Measurements from ENCODE around the gene FBLN2.

FBLN2 gene

DNA sequence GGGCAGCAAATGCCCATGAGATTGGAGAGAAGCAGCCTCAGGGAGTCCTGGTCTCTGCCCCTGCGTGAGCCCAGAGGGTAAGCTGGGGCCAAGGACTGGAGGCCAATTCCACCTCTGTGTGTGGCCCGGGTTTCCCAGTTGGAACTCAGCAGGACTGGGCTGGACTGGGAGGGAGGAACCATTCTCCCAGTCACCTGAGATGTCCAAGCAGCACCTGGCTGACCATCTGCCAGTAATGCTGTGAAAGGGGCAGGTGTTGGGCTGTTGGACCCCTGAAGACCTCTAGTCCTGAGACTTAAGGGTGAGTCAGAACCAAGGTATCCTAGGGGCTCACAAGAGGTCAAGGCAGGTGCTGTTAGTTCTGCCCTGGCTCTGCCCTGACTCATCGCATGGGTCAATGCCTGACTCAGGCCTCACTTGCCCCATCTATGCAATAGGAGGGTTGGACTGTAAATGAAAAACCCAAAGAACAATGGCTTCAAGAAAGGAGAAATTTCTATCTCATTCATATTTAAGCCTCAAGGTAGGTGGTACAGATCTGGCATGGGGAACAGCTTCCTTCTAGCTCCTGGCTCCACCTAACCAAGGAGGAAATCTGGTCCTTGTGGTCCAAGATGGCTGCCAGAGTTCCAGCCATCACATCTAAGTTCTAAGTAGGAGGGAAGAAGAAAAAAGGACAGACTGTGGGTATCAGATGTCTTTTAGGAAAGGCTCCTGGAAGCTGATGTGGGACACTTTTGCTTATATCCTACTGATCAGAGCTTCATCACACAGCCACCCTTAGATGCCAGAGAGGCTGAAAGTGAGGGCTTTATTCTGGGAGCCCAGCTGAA is 111.3 kb downstream of the FBLN2 start:
- no peaks in the 10 kb centered on the region for H3K36me3 ChIP-seq (ENCODE audit: insufficient read depth, low read length)
- peaks cover 10% of the 10 kb centered on the region for H3K4me1 ChIP-seq (ENCODE audit: insufficient read depth, low read length)
- H2AFZ ChIP-seq (ENCODE audit: low read depth, low read length): no peak overlapping the region
- no peaks in the 10 kb centered on the region for H3K27me3 ChIP-seq (ENCODE audit: insufficient read depth, low read length)
- no peaks in the 10 kb centered on the region for H3K9me3 ChIP-seq (ENCODE audit: low read length)
- no peak overlapping the region for H3K4me3 ChIP-seq (ENCODE audit: low read length)

DNA sequence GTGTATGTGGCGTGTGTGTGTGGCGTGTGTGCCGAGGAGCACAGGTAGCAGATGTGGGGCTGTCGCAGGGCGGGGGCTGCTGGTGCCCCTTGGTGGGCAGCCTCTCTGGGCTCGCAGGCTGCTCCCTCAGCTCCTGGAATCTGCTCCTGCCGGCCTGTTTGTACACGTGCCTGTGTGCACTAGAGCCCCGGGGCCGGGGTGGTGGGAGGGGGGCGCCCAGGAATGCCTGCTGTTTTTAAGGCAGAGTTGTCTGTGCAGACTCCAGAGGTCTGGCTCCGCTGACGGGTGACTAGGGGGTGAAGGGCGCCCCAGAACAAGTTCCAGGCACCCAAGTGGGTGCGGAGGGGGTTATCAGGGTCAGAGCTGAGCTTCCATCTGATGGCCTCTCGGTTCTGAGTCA is 112.2 kb downstream of the FBLN2 start:
- H3K9me3 ChIP-seq (ENCODE audit: low read length): no peaks in the 10 kb centered on the region
- peaks cover 10% of the 10 kb centered on the region for H3K4me1 ChIP-seq (ENCODE audit: insufficient read depth, low read length)
- H3K36me3 ChIP-seq (ENCODE audit: insufficient read depth, low read length): no peaks in the 10 kb centered on the region
- no peaks in the 10 kb centered on the region for H3K27me3 ChIP-seq (ENCODE audit: insufficient read depth, low read length)
- H3K4me3 ChIP-seq (ENCODE audit: low read length): no peak overlapping the region
- H2AFZ ChIP-seq (ENCODE audit: low read depth, low read length): no peak overlapping the region

GRCh38 chr3:13662238-13662847 is 113.4 kb downstream of the FBLN2 start:
- Histone ChIP-seq H2AFZ (ENCODE audit: low read depth, low read length) (no peak overlapping the region), H3K4me3 (ENCODE audit: low read length) (no peak overlapping the region), H3K4me1 (ENCODE audit: insufficient read depth, low read length) (peaks cover 10% of the 10 kb centered on the region), H3K27me3 (ENCODE audit: insufficient read depth, low read length) (no peaks in the 10 kb centered on the region), H3K9me3 (ENCODE audit: low read length) (no peaks in the 10 kb centered on the region), H3K36me3 (ENCODE audit: insufficient read depth, low read length) (no peaks in the 10 kb centered on the region)

GRCh38 chr3:13663781-13664535 is 115.0 kb downstream of the FBLN2 start:
- Histone ChIP-seq H3K4me1 (ENCODE audit: insufficient read depth, low read length) (no peaks in the 10 kb centered on the region), H3K9me3 (ENCODE audit: low read length) (no peaks in the 10 kb centered on the region), H3K27me3 (ENCODE audit: insufficient read depth, low read length) (no peaks in the 10 kb centered on the region), H3K36me3 (ENCODE audit: insufficient read depth, low read length) (no peaks in the 10 kb centered on the region), H2AFZ (ENCODE audit: low read depth, low read length) (no peak overlapping the region), H3K4me3 (ENCODE audit: low read length) (no peak overlapping the region)

- Histone ChIP-seq H3K4me3 (ENCODE audit: low read length) (no peak overlapping the region), H3K36me3 (ENCODE audit: insufficient read depth, low read length) (no peaks in the 10 kb centered on the region), H3K9me3 (ENCODE audit: low read length) (no peaks in the 10 kb centered on the region), H2AFZ (ENCODE audit: low read depth, low read length) (no peak overlapping the region), H3K27me3 (ENCODE audit: insufficient read depth, low read length) (no peaks in the 10 kb centered on the region), H3K4me1 (ENCODE audit: insufficient read depth, low read length) (peaks cover under 1% of the 10 kb centered on the region)
These were observed 116.8 kb downstream of the FBLN2 start for GRCh38 chr3:13665582-13666226.

- Histone ChIP-seq H3K36me3 (ENCODE audit: insufficient read depth, low read length) (no peaks in the 10 kb centered on the region), H3K9me3 (ENCODE audit: low read length) (no peaks in the 10 kb centered on the region), H3K4me3 (ENCODE audit: low read length) (no peak overlapping the region), H3K27me3 (ENCODE audit: insufficient read depth, low read length) (no peaks in the 10 kb centered on the region), H3K4me1 (ENCODE audit: insufficient read depth, low read length) (peaks cover 6% of the 10 kb centered on the region), H2AFZ (ENCODE audit: low read depth, low read length) (no peak overlapping the region)
These were observed 117.3 kb downstream of the FBLN2 start for GRCh38 chr3:13666227-13666619.

- Histone ChIP-seq H3K4me3 (ENCODE audit: low read length) (no peak overlapping the region), H3K27me3 (ENCODE audit: insufficient read depth, low read length) (no peaks in the 10 kb centered on the region), H3K36me3 (ENCODE audit: insufficient read depth, low read length) (no peaks in the 10 kb centered on the region), H3K4me1 (ENCODE audit: insufficient read depth, low read length) (peaks cover 14% of the 10 kb centered on the region), H2AFZ (ENCODE audit: low read depth, low read length) (no peak overlapping the region), H3K9me3 (ENCODE audit: low read length) (no peaks in the 10 kb centered on the region)
These were observed 118.1 kb downstream of the FBLN2 start for GRCh38 chr3:13666781-13667709.

DNA sequence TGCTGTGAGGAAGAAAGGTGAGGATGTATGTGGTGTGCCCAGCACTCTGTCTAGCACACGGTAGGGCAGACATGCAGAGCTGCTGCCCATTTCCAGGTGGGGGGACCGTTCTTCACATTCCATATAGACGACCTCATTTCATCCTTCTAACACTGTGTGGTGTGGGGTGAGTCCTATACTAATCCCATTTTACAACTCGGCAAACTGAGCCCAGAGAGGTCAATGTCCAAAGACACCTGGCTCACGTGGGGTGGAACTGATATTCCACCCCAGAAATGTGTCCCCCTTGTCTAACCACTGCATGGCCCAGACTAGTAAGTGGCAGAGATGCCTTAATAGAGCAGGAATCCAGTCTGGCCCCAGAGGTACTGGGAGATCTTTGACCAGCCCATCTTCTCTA is 119.2 kb downstream of the FBLN2 start:
- Histone ChIP-seq H2AFZ (ENCODE audit: low read depth, low read length) (no peak overlapping the region), H3K4me3 (ENCODE audit: low read length) (no peak overlapping the region), H3K27me3 (ENCODE audit: insufficient read depth, low read length) (no peaks in the 10 kb centered on the region), H3K36me3 (ENCODE audit: insufficient read depth, low read length) (no peaks in the 10 kb centered on the region), H3K9me3 (ENCODE audit: low read length) (peaks cover 2% of the 10 kb centered on the region), H3K4me1 (ENCODE audit: insufficient read depth, low read length) (peaks cover 17% of the 10 kb centered on the region)

GRCh38 chr3:13669457-13669856 is 120.5 kb downstream of the FBLN2 start:
- H2AFZ ChIP-seq (ENCODE audit: low read depth, low read length): no peak overlapping the region
- no peak overlapping the region for H3K4me3 ChIP-seq (ENCODE audit: low read length)
- H3K4me1 ChIP-seq (ENCODE audit: insufficient read depth, low read length): peaks cover 20% of the 10 kb centered on the region
- no peaks in the 10 kb centered on the region for H3K27me3 ChIP-seq (ENCODE audit: insufficient read depth, low read length)
- no peaks in the 10 kb centered on the region for H3K36me3 ChIP-seq (ENCODE audit: insufficient read depth, low read length)
- H3K9me3 ChIP-seq (ENCODE audit: low read length): peaks cover 2% of the 10 kb centered on the region

DNA sequence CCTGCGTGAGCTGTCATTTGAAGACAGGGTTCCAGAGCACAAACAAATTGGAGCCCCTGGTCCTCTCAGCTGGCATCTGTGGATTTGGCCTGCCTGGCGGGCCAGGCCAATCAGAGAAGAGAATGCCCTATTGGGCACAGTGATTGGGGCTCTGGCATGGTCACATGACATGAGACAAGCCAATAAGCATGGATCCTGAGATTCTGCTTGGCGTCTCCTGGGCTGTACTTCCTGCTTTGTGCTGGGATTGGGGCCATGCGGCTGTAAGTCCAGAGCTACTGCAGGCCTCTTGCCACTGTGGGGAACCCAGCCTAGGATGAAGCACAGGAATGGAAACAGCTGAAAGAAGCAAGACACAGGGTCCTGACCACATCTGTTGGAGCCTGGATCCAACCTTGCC is 121.4 kb downstream of the FBLN2 start:
- no peaks in the 10 kb centered on the region for H3K36me3 ChIP-seq (ENCODE audit: insufficient read depth, low read length)
- peaks cover 20% of the 10 kb centered on the region for H3K4me1 ChIP-seq (ENCODE audit: insufficient read depth, low read length)
- H3K9me3 ChIP-seq (ENCODE audit: low read length): peaks cover 2% of the 10 kb centered on the region
- no peak overlapping the region for H2AFZ ChIP-seq (ENCODE audit: low read depth, low read length)
- H3K4me3 ChIP-seq (ENCODE audit: low read length): no peak overlapping the region
- no peaks in the 10 kb centered on the region for H3K27me3 ChIP-seq (ENCODE audit: insufficient read depth, low read length)

GRCh38 chr3:13671482-13672233 is 122.7 kb downstream of the FBLN2 start:
- no peak overlapping the region for H2AFZ ChIP-seq (ENCODE audit: low read depth, low read length)
- no peaks in the 10 kb centered on the region for H3K27me3 ChIP-seq (ENCODE audit: insufficient read depth, low read length)
- peaks cover 20% of the 10 kb centered on the region for H3K4me1 ChIP-seq (ENCODE audit: insufficient read depth, low read length)
- no peaks in the 10 kb centered on the region for H3K36me3 ChIP-seq (ENCODE audit: insufficient read depth, low read length)
- peaks cover 2% of the 10 kb centered on the region for H3K9me3 ChIP-seq (ENCODE audit: low read length)
- no peak overlapping the region for H3K4me3 ChIP-seq (ENCODE audit: low read length)

DNA sequence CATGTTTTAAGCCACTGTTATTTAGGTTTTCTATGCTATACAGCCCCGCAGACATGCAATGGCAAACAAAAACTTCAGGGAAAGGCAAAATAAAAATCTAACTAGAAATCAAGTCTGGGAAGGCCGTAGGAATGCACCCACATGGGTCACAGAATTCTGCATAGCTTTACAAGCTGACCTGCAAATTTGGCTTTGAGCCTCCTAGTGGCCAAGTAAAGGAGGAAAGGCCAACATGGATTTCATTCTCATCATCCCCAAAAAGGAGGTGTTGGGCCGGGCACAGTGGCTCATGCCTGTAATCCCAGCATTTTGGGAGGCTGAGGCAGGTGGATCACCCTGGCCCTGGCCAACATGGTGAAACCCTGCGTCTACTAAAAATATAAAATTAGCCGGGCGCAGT is 124.3 kb downstream of the FBLN2 start:
- peaks cover 2% of the 10 kb centered on the region for H3K9me3 ChIP-seq (ENCODE audit: low read length)
- H3K27me3 ChIP-seq (ENCODE audit: insufficient read depth, low read length): no peaks in the 10 kb centered on the region
- H3K4me1 ChIP-seq (ENCODE audit: insufficient read depth, low read length): peaks cover 20% of the 10 kb centered on the region
- H3K4me3 ChIP-seq (ENCODE audit: low read length): no peak overlapping the region
- H3K36me3 ChIP-seq (ENCODE audit: insufficient read depth, low read length): no peaks in the 10 kb centered on the region
- H2AFZ ChIP-seq (ENCODE audit: low read depth, low read length): no peak overlapping the region
